ENCODE results near the gene SH3TC2.

SH3TC2 gene

GRCh38 chr5:148963664-148964063 lies 99.2 kb downstream of the SH3TC2 start:
- TF ChIP-seq CTCF (IDR thresholded peaks at IDR 0.05) = no peak

GRCh38 chr5:148962761-148963324 lies 100.0 kb downstream of the SH3TC2 start:
- no peak for TF ChIP-seq CTCF (IDR thresholded peaks at IDR 0.05)

GRCh38 chr5:148962200-148962550 lies 100.7 kb downstream of the SH3TC2 start:
- TF ChIP-seq CTCF (IDR thresholded peaks at IDR 0.05) = no peak

- no peak for TF ChIP-seq CTCF (IDR thresholded peaks at IDR 0.05)
Observed at GRCh38 chr5:148961261-148962199, 101.3 kb downstream of the SH3TC2 start.

GRCh38 chr5:148960070-148960769 lies 102.6 kb downstream of the SH3TC2 start:
- no peak for TF ChIP-seq CTCF (IDR thresholded peaks at IDR 0.05)

- peak; percentile 93 for TF ChIP-seq CTCF (IDR thresholded peaks at IDR 0.05)
Observed at GRCh38 chr5:148957591-148958202, 105.2 kb downstream of the SH3TC2 start.
